WTC11 (cell line): ENCODE measurements around the gene RNF212. TPM values are rescaled to one million over a fixed set of nuclear protein-coding genes. Genes with fewer than 3 reads are reported as not detected.

ENCODE experiments used
- AFF4 ChIP-seq: sonication (generic); formaldehyde crosslinking; IDR thresholded peaks from 2 replicates; pipeline ENCODE4 v1.8.1; 2023; ENCODE audit warnings: mild to moderate bottlenecking, missing genetic modification reagents, borderline replicate concordance
- ATF6 ChIP-seq: sonication (generic); formaldehyde crosslinking; IDR thresholded peaks from 2 replicates; pipeline ENCODE4 v1.8.1; 2023; ENCODE audit warnings: mild to moderate bottlenecking, missing genetic modification reagents
- CREM ChIP-seq: sonication (generic); formaldehyde crosslinking; IDR thresholded peaks from 2 replicates; pipeline ENCODE4 v1.8.1; 2022; ENCODE audit warnings: mild to moderate bottlenecking, missing genetic modification reagents, moderate library complexity
- CTCF ChIP-seq: fragments of 200-600 bp; IDR thresholded peaks from 2 replicates; pipeline ENCODE4 v1.8.0; 2022; ENCODE audit warnings: antibody characterized with exemption
- E2F4 ChIP-seq: sonication (generic); formaldehyde crosslinking; IDR thresholded peaks from 2 replicates; pipeline ENCODE4 v1.8.1; 2022; ENCODE audit warnings: low read depth, mild to moderate bottlenecking, moderate library complexity, missing genetic modification reagents, borderline replicate concordance
- FOXJ3 ChIP-seq: sonication (generic); formaldehyde crosslinking; IDR thresholded peaks from 2 replicates; pipeline ENCODE4 v1.9.0; 2021; ENCODE audit warnings: missing genetic modification reagents, mild to moderate bottlenecking, borderline replicate concordance
- GABPB1 ChIP-seq: sonication (generic); formaldehyde crosslinking; IDR thresholded peaks from 2 replicates; pipeline ENCODE4 v1.8.1; 2023; ENCODE audit warnings: mild to moderate bottlenecking, missing genetic modification reagents
- HMGA2 ChIP-seq: fragments of 250-450 bp; sonication (Bioruptor Pico); IDR thresholded peaks from 2 replicates; pipeline ENCODE4 v1.4.0; 2021; ENCODE audit warnings: mild to moderate bottlenecking, moderate library complexity
- HMGXB4 ChIP-seq: sonication (generic); formaldehyde crosslinking; IDR thresholded peaks from 2 replicates; pipeline ENCODE4 v1.8.1; 2023; ENCODE audit warnings: mild to moderate bottlenecking, moderate library complexity, missing genetic modification reagents
- KAT7 ChIP-seq: sonication (generic); formaldehyde crosslinking; IDR thresholded peaks from 2 replicates; pipeline ENCODE4 v1.8.1; 2023; ENCODE audit warnings: missing genetic modification reagents, mild to moderate bottlenecking, borderline replicate concordance
- RELA ChIP-seq: sonication (generic); formaldehyde crosslinking; IDR thresholded peaks from 2 replicates; pipeline ENCODE4 v1.8.1; 2022; ENCODE audit warnings: missing genetic modification reagents, mild to moderate bottlenecking, borderline replicate concordance
- SMAD3 ChIP-seq: sonication (generic); formaldehyde crosslinking; IDR thresholded peaks from 2 replicates; pipeline ENCODE4 v1.8.0; 2022; ENCODE audit warnings: missing genetic modification reagents, mild to moderate bottlenecking, borderline replicate concordance
- ZBTB43 ChIP-seq: sonication (generic); formaldehyde crosslinking; IDR thresholded peaks from 2 replicates; pipeline ENCODE4 v1.8.1; 2023; ENCODE audit warnings: mild to moderate bottlenecking, missing genetic modification reagents
- ZNF138 ChIP-seq: sonication (generic); formaldehyde crosslinking; conservative IDR thresholded peaks from 2 replicates; pipeline ENCODE4 v1.8.1; 2022; ENCODE audit warnings: mild to moderate bottlenecking, moderate library complexity, missing genetic modification reagents
- ZNF263 ChIP-seq: sonication (generic); formaldehyde crosslinking; IDR thresholded peaks from 2 replicates; pipeline ENCODE4 v1.8.1; 2022; ENCODE audit warnings: low read depth, mild to moderate bottlenecking, moderate library complexity, missing genetic modification reagents
- ZNF416 ChIP-seq: fragments of 250-450 bp; sonication (Bioruptor Pico); IDR thresholded peaks from 2 replicates; pipeline ENCODE4 v1.9.0; 2021; ENCODE audit warnings: mild to moderate bottlenecking, inconsistent platforms
- ZNF532 ChIP-seq: fragments of 250-450 bp; sonication (Bioruptor Pico); IDR thresholded peaks from 2 replicates; pipeline ENCODE4 v1.9.0; 2021; ENCODE audit warnings: mild to moderate bottlenecking, borderline replicate concordance
- ZSCAN18 ChIP-seq: fragments of 250-450 bp; sonication (Bioruptor Pico); IDR thresholded peaks from 2 replicates; pipeline ENCODE4 v2.1.2; 2022; ENCODE audit warnings: mild to moderate bottlenecking, moderate library complexity
- total RNA-seq: library from RNA; stranded (reverse); gene quantifications from 3 replicates; pipeline ENCODE4 v1.2.3, GENCODE V29; 2021

Gene RNF212
- total RNA-seq, 1 experiment from 2014 or later: 1.0 TPM

GRCh38 chr4:1113311-1114009 is at the start of gene RNF212 (continued):
- TF ChIP-seq HMGXB4: peak; percentile 87
- TF ChIP-seq ZNF263 (CRISPR knock-in tag): peak; percentile 80
- peak; percentile 88; the same call in 1 of the 2 replicates for TF ChIP-seq CREM (CRISPR knock-in tag)
- no peak for TF ChIP-seq ZSCAN18
- TF ChIP-seq ZBTB43: peak; percentile 97
- TF ChIP-seq KAT7: 0 out of 2 replicates have a peak, but pooled peaks have one; percentile 64
- TF ChIP-seq GABPB1 (CRISPR knock-in tag): no peak
- TF ChIP-seq FOXJ3 (CRISPR knock-in tag): no peak
- TF ChIP-seq ZNF416 (CRISPR knock-in tag): no peak
- peak; percentile 94; the same call in 1 of the 2 replicates for TF ChIP-seq AFF4 (CRISPR knock-in tag)
- peak; percentile 96 for TF ChIP-seq RELA
- peak; percentile 96 for TF ChIP-seq SMAD3 (CRISPR knock-in tag)
- no peak for TF ChIP-seq ZNF532
- no peak for TF ChIP-seq CTCF
- TF ChIP-seq HMGA2: no peak
- TF ChIP-seq ATF6: no peak
- peak; percentile 99 for TF ChIP-seq ZNF138 (CRISPR knock-in tag)
- peak; percentile 92 for TF ChIP-seq E2F4 (CRISPR knock-in tag)
